ENCODE data around the gene TLR4. TPM values are rescaled to one million over a fixed set of nuclear protein-coding genes. Genes with fewer than 3 reads are reported as not detected.

The TLR4 gene
- polyA plus RNA-seq, 2 of the 4 experiments (the other 2 are of a cell fraction), result 0.03 to 0.04 TPM

GRCh38 chr9:117672369-117672768 lies 31.8 kb upstream of the TLR4 start (continued):
- no peak for TF ChIP-seq RCOR1 (IDR thresholded peaks at IDR 0.05; ENCODE audit: low read depth, low read length)
- TF ChIP-seq BCL3 (IDR thresholded peaks at IDR 0.05), result 0 out of 3 replicates have a peak, but pooled peaks have one; percentile 44
- TF ChIP-seq USF2 (IDR thresholded peaks at IDR 0.05), result no peak
- no peak for TF ChIP-seq RAD21 (conservative IDR thresholded peaks at IDR 0.05 in 1 of 2, IDR thresholded peaks at IDR 0.05 in 1 of 2)
- TF ChIP-seq EHF (CRISPR knock-in tag; IDR thresholded peaks at IDR 0.05), result no peak
- TF ChIP-seq TP53 (CRISPR knock-in tag; IDR thresholded peaks at IDR 0.05), result no peak
- peak; percentile 44; the same call in 1 of the 2 replicates for TF ChIP-seq FOXS1 (CRISPR knock-in tag; IDR thresholded peaks at IDR 0.05)
- TF ChIP-seq CTCF (IDR thresholded peaks at IDR 0.05), result no peak
- TF ChIP-seq ZC3H11A (IDR thresholded peaks at IDR 0.05), result no peak
- TF ChIP-seq MAZ (IDR thresholded peaks at IDR 0.05; ENCODE audit: borderline replicate concordance, low read depth, low read length), result no peak
- no peak for TF ChIP-seq MYC (IDR thresholded peaks at IDR 0.05; ENCODE audit: borderline replicate concordance, low read length)
- no peak for TF ChIP-seq NPAS2 (CRISPR knock-in tag; IDR thresholded peaks at IDR 0.05; ENCODE audit: borderline replicate concordance)
- TF ChIP-seq ZSCAN20 (CRISPR knock-in tag; IDR thresholded peaks at IDR 0.05), result no peak
- TF ChIP-seq KDM5A (IDR thresholded peaks at IDR 0.05), result no peak
- no peak for TF ChIP-seq HOXB5 (CRISPR knock-in tag; IDR thresholded peaks at IDR 0.05)
- TF ChIP-seq GATA3 (IDR thresholded peaks at IDR 0.05; ENCODE audit: borderline replicate concordance), result peak; percentile 55; the same call in 1 of the 2 replicates
- TF ChIP-seq EHMT2 (IDR thresholded peaks at IDR 0.05; ENCODE audit: low read depth), result no peak
- TF ChIP-seq HOXA7 (CRISPR knock-in tag; IDR thresholded peaks at IDR 0.05), result no peak
- TF ChIP-seq POLR2AphosphoS2 (conservative IDR thresholded peaks at IDR 0.05; ENCODE audit: low read length), result no peak
- TF ChIP-seq NR3C1 (IDR thresholded peaks at IDR 0.05), result no peak
- TF ChIP-seq HDAC2 (IDR thresholded peaks at IDR 0.05), result no peak
- TF ChIP-seq PBX3 (IDR thresholded peaks at IDR 0.05), result no peak
- no peak for TF ChIP-seq KDM1A (IDR thresholded peaks at IDR 0.05; ENCODE audit: low read depth)
- no peak for TF ChIP-seq ELK1 (IDR thresholded peaks at IDR 0.05; ENCODE audit: low read depth, low read length)
- no peak for TF ChIP-seq MAX (IDR thresholded peaks at IDR 0.05)
- TF ChIP-seq CBX8 (IDR thresholded peaks at IDR 0.05), result no peak
- no peak for TF ChIP-seq HOXB13 (CRISPR knock-in tag; IDR thresholded peaks at IDR 0.05; ENCODE audit: low read depth)
- no peak for TF ChIP-seq RNF2 (IDR thresholded peaks at IDR 0.05; ENCODE audit: borderline replicate concordance, low read depth)
- TF ChIP-seq RARB (CRISPR knock-in tag; IDR thresholded peaks at IDR 0.05), result no peak
- TF ChIP-seq ESRRA (IDR thresholded peaks at IDR 0.05; ENCODE audit: borderline replicate concordance, low read length), result no peak
- no peak for TF ChIP-seq PHF8 (IDR thresholded peaks at IDR 0.05; ENCODE audit: borderline replicate concordance, low read depth)
- no peak for TF ChIP-seq RFX5 (IDR thresholded peaks at IDR 0.05)
- TF ChIP-seq EP300 (IDR thresholded peaks at IDR 0.05), result peak; percentile 45 to 51; a peak in 2 of 5 replicates
- TF ChIP-seq CHD2 (IDR thresholded peaks at IDR 0.05; ENCODE audit: low read length, partially characterized antibody), result no peak
- no peak for TF ChIP-seq FOSB (CRISPR knock-in tag; IDR thresholded peaks at IDR 0.05)

Measured in A549 (cell line).